Urinary bladder (tissue), 4 donors: Measurements from ENCODE around the gene RIPOR3. TPM values are rescaled to one million over a fixed set of nuclear protein-coding genes. Genes with fewer than 3 reads are reported as not detected.
"Not testable (repeated sequence)": the region's sequence is repeated elsewhere in the genome, so short reads cannot be mapped to it uniquely, and the experiment has no call there.

ENCODE experiments used
- DNase-seq: peaks from one replicate; pipeline ENCODE4 v3.0.0-alpha.2; 2015; ENCODE audit errors: extremely low spot score
- H3K27ac ChIP-seq: one replicate; pipeline ENCODE4 v1.5.1; 2013; ENCODE audit warnings: low read depth, mild to moderate bottlenecking, moderate library complexity
- H3K36me3 ChIP-seq: one replicate; pipeline ENCODE4 v1.6.1; 2013; ENCODE audit warnings: mild to moderate bottlenecking, moderate library complexity; ENCODE audit not compliant: insufficient read depth
- H3K4me1 ChIP-seq: one replicate; pipeline ENCODE4 v1.6.1; 2013; ENCODE audit warnings: mild to moderate bottlenecking, moderate library complexity; ENCODE audit not compliant: insufficient read depth
- H3K4me3 ChIP-seq: one replicate; pipeline ENCODE4 v1.5.1; 2013; ENCODE audit warnings: low read depth, low read length
- WGBS: extraction: QIAGEN DNeasy Blood & Tissue Kit; methylation state at CpG from one replicate; pipeline ENCODE4 v1.1.7; 2013; 5-methylcytosine and 5-hydroxymethylcytosine counted together
- polyA plus RNA-seq: library from polyadenylated mRNA; stranded (reverse); fragments of 200-250 nt; gene quantifications from one replicate; pipeline ENCODE4 v1.2.3, GENCODE V29; 2013
- total RNA-seq: library from RNA; depleted of rRNA; stranded (reverse); fragments of >200 nt; gene quantifications from one replicate; pipeline ENCODE4 v1.2.3, GENCODE V29; 2014
- donor health status: healthy with polysubstance abuse.
- donor health status: healthy.

RIPOR3 gene
- total and polyA plus RNA-seq, 2 donors: 8.2 to 15.0 TPM

GRCh38 chr20:50688256-50688975 is 2.9 kb downstream of the RIPOR3 start:
- WGBS: 92% methylated on average over 8 of the region's 8 CpGs
- Histone ChIP-seq H3K27ac (no peak overlapping the region), H3K4me3 (no peak overlapping the region), H3K4me1 (no peaks in the 10 kb centered on the region), H3K36me3 (no peaks in the 10 kb centered on the region)
- no peak for DNase-seq

DNA sequence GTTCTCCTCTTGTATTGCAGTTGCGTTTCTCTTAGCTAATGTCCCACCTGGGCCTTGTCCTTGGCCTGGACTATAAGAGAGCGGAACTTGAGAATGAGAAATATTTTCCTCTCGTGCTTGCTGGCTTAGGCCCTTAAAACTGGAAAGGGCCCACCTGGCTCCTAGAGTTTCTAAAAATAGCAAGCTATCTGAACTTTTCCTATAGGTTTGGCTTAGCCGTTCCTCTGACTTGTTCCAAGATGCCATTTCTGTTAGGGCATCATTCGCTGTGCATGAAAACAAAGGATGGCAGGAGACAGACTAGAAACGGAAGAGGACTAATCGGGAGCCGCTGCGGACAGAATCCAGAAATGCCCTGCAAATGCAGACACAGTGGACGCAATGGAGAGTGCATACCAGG is 4.5 kb downstream of the RIPOR3 start:
- Histone ChIP-seq H3K4me1 (no peaks in the 10 kb centered on the region), H3K27ac (no peak overlapping the region), H3K36me3 (no peaks in the 10 kb centered on the region), H3K4me3 (no peak overlapping the region)
- WGBS: 60% methylated on average over 10 of the region's 10 CpGs
- DNase-seq: no peak

GRCh38 chr20:50683570-50683969 is 7.8 kb downstream of the RIPOR3 start:
- 96% methylated on average over 6 of the region's 6 CpGs for WGBS
- Histone ChIP-seq H3K36me3 (no peaks in the 10 kb centered on the region), H3K4me3 (no peak overlapping the region)

DNA sequence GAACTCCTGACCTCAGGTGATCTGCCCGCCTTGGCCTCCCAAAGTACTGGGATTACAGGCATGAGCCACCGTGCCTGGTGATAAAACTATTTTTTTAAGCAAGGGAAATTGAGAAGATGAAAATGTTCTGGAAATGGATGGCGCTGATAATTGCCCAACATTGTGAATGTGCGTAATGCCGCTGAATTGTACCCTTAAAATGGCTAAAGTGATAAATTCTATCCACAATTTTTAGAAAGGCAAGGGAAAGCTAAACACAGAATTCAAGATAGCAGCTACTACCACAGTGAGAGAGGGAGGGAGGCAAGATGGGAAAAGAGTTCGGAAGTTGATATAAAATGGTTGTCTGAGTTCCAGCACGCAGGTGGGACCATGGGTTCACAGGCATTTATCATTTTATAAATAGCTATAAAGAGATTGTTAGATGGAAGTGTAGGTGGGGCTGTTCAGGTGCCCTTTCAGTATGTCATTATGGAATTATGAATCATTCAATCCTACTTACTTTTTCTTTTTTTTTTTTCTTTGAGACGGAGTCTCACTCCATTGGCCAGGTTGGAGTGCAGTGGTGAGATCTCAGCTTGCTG is 8.3 kb downstream of the RIPOR3 start:
- H3K4me3 ChIP-seq: no peak overlapping the region
- H3K4me1 ChIP-seq: peaks cover 4% of the 10 kb centered on the region

More at GRCh38 chr20:50683570-50683969, 7.8 kb downstream of the RIPOR3 start:
- Histone ChIP-seq H3K27ac (no peak overlapping the region), H3K4me1 (no peaks in the 10 kb centered on the region)
- no peak for DNase-seq

DNA sequence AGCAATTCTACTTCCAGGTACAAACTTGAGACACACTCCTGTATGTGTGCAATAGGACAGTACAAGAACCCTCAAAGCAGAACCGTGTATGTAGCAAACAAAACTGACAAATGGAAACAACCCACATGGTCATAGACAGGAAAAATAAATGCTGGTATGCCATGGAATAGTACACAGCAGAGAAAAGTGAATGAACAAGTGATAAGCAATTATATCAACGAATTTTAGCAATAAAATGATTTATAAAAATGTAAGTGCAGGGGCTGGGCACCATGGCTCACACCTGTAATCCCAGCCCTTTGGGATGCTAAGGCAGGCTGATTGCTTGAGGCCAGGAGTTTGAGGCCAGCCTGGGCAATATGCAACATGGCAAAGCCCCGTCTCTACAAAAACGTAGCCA is 9.3 kb downstream of the RIPOR3 start:
- 80% methylated on average over 4 of the region's 4 CpGs for WGBS

More for the DNA sequence above, 8.3 kb downstream of the RIPOR3 start:
- 92% methylated on average over 8 of the region's 8 CpGs for WGBS
- no peak for DNase-seq
- Histone ChIP-seq H3K36me3 (no peaks in the 10 kb centered on the region), H3K27ac (no peak overlapping the region)

GRCh38 chr20:50681359-50682064 is 9.8 kb downstream of the RIPOR3 start:
- 84% methylated on average over 12 of the region's 12 CpGs for WGBS
- no peak for DNase-seq
- Histone ChIP-seq H3K36me3 (no peaks in the 10 kb centered on the region), H3K27ac (no peak overlapping the region), H3K4me1 (peaks cover 4% of the 10 kb centered on the region), H3K4me3 (no peak overlapping the region)

More for the DNA sequence above, 9.3 kb downstream of the RIPOR3 start:
- Histone ChIP-seq H3K27ac (no peak overlapping the region), H3K4me3 (no peak overlapping the region), H3K4me1 (peaks cover 4% of the 10 kb centered on the region), H3K36me3 (no peaks in the 10 kb centered on the region)
- DNase-seq: no peak

GRCh38 chr20:50680105-50680960 is 11.0 kb downstream of the RIPOR3 start:
- Histone ChIP-seq H3K4me1 (peaks cover 4% of the 10 kb centered on the region), H3K4me3 (no peak overlapping the region), H3K27ac (no peak overlapping the region), H3K36me3 (no peaks in the 10 kb centered on the region)
- WGBS: 59% methylated on average over 19 of the region's 19 CpGs
- DNase-seq: no peak

DNA sequence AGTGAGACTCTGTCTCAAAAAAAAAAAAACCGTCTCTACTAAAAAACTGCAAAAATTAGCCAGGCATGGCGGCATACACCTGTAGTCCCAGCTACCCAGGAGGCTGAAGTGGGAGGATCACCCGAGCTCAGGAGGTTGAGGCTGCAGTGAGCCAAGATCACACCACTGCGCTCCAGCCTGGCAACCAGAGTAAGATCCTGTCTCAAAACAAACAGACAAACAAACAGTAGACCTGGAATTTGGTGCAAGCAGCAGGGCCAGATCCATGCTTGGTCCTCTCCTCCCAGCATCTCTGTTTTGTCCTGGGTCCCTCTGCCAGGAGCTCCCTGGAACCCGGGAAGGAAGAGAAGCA is 11.6 kb downstream of the RIPOR3 start:
- DNase-seq: no peak
- H3K36me3 ChIP-seq: no peaks in the 10 kb centered on the region
- H3K4me3 ChIP-seq: no peak overlapping the region
- WGBS: 61% methylated on average over 5 of the region's 5 CpGs
- no peak overlapping the region for H3K27ac ChIP-seq
- H3K4me1 ChIP-seq: peaks cover 4% of the 10 kb centered on the region

DNA sequence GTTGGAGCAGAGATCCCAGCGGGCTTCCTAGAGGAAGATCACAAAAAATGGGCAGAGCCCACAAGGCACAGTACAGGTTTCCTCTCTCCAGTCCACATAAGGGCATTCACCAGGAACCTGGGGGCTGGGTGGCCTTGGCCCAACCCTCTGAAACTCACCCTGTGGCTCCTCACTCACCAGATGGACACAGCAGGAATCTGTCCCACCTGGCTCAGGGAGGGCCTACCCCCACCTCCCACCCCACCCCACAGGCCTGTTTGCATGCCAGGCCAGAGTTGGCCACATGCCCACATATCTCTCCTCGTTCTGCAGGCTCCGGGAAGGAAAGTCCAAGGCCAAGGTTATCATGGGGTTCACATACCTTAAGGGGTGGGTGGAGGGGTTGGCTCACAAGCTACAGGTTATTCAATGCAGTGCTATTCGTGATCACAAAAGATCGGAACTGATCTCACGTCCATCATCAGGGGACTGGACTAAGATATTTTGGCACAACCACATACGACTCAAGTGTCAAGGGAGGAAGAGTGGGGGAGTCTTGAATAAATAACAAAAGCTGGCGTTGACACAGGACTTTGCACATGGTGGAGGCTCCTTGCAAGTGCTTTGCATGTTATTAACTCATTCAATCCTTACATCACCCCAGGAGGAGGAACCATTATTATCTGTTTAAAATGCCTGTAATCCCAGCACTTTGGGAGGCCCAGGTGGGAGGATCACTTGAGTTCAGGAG is 13.0 kb downstream of the RIPOR3 start:
- no peak for DNase-seq

DNA sequence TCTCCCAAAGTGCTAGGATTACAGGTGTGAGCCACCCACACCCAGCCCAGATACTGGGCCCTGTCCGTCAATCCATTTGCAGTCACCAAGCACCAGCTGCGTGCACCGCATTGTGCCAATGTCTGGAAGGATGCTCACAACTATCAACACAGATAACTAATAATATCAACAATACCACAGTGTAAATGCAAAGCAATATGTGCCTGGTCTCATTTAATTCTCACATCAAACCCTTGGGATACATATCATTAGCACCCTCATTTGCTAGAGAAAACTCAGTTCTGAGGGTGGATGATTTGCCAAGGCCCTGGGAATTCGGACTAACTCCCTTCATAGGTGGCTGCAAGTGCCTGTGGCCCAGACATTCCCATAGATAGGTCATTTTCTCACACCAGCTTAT is 14.5 kb downstream of the RIPOR3 start:
- WGBS: 96% methylated on average over 4 of the region's 4 CpGs

More for the DNA sequence above, 13.0 kb downstream of the RIPOR3 start:
- H3K4me1 ChIP-seq: peaks cover 4% of the 10 kb centered on the region
- WGBS: 59% methylated on average over 8 of the region's 8 CpGs
- H3K27ac ChIP-seq: no peak overlapping the region
- H3K36me3 ChIP-seq: no peaks in the 10 kb centered on the region
- H3K4me3 ChIP-seq: no peak overlapping the region

GRCh38 chr20:50676377-50676731 is 15.0 kb downstream of the RIPOR3 start:
- not testable (repeated sequence) for H3K27ac ChIP-seq, DNase-seq, H3K4me3 ChIP-seq, H3K36me3 ChIP-seq, H3K4me1 ChIP-seq
- 95% methylated on average over 3 of the region's 3 CpGs for WGBS

More for the DNA sequence above, 14.5 kb downstream of the RIPOR3 start:
- peaks cover 4% of the 10 kb centered on the region for H3K4me1 ChIP-seq
- H3K36me3 ChIP-seq: no peaks in the 10 kb centered on the region
- no peak for DNase-seq
- no peak overlapping the region for H3K4me3 ChIP-seq
- no peak overlapping the region for H3K27ac ChIP-seq

GRCh38 chr20:50675671-50676376 is 15.5 kb downstream of the RIPOR3 start:
- WGBS: 65% methylated on average over 13 of the region's 13 CpGs
- no peak for DNase-seq
- peaks cover 4% of the 10 kb centered on the region for H3K4me1 ChIP-seq
- H3K4me3 ChIP-seq: no peak overlapping the region
- H3K27ac ChIP-seq: no peak overlapping the region
- no peaks in the 10 kb centered on the region for H3K36me3 ChIP-seq
